GM19239 (cell line): ENCODE measurements around the gene ARHGAP40.
A peak's percentile ranks its signal among the peaks of the same experiment; 100 is the strongest.

Experiments used
- DNase-seq: peaks from one replicate; pipeline ENCODE4 v3.0.0; 2011; ENCODE audit warnings: low spot score; ENCODE audit not compliant: insufficient read length
- FAIRE-seq: peaks from 2 replicates; lab custom pipeline; 2011; peaks lifted over from hg19 to GRCh38; lab: Jason Lieb, UNC

The ARHGAP40 gene

DNA sequence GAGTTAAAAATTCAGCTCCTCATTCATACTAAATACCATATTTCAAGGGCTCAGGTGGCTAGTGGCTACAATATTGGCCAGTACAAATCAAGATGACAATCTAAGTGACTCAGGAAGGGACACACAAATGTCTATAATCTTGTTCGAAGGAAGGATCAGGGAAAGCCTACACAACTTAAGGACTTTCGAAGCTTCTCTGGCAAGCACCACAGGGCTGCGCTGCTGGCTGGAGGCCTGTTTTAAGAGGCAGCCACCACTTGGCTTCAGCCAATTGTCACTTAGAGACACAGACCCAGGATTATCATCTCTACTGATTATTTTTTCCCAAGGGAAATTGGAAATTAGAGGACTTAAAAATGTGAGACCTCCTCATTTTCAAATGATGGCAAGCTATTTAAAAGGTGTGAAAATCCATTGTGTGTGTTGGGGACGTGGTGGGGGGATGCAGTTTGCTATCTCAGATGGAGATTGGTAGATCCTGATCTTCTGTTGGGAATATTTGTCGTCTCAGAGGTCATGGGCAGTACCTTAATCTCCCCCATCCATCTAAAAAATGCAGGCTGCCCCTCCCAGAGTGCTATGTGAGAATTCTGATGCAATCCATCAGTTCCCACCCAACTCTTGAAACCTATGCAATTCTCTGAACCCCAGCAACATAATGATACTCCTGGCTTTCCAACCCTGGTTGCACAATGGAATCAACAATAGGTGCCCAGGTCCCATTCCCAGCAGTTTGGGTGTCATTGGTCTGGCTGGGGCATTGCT lies 11.3 kb downstream of the ARHGAP40 start:
- no peak for FAIRE-seq
- DNase-seq, result no peak

DNA sequence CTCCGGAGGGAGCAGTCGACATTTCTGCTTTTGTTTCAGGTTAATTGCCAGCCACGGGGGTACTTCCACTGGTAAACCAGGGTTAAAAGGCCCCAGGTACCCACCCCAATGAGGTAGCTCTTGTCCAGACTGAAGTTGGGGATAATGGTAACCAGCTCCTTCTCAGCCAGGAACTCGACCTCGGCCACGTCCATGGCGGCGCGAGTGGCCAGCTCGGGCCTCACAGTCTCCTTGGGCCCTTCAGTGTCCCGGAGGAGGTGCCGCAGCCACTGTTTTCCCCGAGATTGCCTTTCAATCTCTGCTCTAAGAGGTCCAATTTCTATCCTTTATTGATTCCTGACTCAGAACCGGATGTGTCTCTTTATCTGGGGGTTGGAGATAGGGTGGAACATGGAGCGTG lies 13.7 kb downstream of the ARHGAP40 start:
- DNase-seq, result no peak
- FAIRE-seq, result no peak

DNA sequence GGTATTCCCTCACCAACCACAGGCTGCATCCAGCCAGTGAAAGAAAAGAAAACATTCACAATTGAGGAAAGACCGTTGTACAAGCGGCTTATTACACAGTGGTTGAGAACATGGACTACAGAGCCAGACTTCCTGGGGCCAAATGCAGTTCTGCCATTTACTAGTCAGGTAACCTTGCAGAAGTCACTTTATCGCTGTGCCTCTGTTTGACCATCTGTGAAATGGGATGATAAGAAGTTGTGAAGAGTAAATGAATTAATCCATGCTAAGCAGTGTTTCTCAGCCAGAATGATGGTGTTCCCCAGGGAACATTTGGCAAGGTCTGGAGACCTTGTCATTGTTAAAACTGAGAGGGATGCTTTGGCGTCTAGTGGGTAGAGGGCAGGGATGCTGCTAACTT lies 14.8 kb downstream of the ARHGAP40 start:
- DNase-seq, result no peak
- no peak for FAIRE-seq

DNA sequence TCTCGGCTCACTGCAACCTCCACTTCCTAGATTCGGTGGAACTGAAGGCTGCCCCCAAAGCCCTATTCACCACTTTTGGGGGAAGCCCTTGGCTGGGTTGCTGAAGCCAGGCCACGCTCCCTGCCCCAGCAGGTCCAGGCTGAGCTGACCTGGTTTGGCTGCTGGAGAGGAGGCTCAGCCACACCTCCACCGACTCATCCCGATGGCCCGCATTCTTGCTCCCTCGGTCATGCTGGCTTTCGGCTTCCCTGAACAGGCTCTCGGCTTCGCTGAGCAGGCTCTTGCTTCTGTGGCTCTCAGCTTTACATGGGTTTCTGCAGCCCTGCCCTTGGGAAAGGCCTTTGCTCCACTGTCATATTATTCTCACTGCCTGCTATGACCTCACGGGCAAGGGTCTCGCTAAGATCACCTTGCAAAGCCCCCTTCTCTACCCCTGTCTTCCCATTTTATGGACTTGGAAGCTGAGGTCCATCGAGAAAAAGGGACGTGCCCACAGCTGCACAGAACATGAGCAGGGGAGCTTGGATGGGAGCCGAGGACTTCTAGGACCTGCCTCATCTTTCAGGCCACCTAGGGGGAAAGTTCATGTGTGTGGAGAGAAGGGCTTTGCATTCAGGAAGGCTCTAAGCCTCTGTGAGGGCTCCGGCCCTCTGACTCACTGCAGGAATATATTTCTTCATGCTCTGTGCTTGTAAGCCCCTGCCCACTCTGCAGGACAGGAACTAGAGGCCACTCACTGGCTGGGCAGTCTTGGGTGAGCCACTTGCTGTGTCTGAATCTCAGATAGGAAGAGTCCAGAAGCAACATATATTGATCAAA lies 15.6 kb downstream of the ARHGAP40 start:
- FAIRE-seq (no peak), DNase-seq (no peak)

DNA sequence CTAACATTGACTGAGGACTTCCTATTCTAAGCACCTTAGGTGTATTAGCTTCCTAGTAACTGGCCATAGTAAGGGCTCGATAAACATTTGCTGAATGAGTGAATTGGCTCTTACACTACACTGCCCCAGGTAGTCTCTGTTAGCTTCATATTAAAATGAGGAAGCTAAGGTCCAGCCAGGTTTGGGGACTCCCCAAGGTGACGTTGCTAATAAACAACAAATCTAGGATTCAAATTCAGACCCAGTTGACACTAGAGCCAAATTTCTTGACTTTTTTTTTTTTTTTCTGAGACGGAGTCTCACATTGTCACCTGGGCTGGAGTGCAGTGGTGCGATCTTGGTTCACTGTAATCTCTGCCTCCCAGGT lies 16.2 kb downstream of the ARHGAP40 start:
- FAIRE-seq (no peak), DNase-seq (no peak)

DNA sequence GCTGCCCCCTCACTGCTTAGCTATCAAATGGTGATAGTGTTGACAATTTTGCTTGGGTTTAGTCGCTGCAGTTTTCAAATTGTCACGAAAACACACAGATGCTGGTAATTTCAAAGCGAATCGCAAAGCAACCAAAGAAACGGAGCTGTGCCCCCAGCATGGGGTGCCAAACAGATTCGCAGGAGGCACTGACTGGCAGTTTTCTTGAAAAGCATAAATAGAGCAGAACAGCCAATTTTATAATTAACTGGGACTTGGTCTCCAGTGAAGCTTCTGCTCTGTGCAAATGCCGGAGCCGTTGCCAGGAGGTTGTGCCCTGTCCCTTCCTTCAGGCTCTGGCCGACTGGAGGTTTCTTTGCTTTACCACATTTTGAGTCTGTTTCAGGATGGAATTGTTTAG lies 18.8 kb downstream of the ARHGAP40 start:
- FAIRE-seq (no peak), DNase-seq (no peak)

DNA sequence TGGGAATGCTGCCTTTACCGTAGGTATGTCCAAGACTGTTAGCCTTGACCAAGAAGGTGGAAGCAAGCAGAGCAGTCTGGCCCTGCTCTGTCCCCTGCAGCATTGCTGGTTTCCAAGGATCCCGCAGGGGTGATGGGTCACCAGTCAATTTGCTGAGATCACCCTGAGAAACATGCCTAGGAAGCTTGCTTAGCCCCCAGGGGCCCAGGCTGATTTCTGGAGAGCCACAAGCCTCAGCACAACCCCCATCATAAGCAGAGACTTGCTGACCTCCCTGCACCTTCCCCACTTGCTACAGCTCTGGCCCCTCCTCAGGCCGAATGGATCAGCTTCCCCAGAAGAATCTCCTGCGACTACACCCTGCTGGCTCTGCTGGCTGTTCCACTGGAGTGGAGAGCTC lies 21.5 kb downstream of the ARHGAP40 start:
- DNase-seq (no peak), FAIRE-seq (no peak)

DNA sequence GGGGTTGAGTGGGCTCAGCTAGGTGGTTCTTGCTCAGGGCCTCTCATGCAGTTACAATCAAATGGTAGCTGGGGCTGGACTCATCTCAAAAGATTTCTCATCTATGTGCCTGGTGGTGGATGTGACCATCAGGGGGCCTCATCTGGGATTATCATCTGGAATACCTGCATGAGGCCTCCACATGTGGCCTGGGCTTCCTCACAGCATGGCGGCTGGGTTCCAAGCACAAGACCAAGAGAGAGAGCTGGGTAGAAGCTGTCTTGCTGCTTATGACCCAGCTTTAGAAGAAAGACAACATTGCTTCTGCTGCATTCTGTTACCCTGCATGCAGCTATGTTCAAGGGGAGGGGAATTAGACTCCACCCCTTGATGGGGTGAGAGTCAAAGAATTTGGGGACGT lies 22.5 kb downstream of the ARHGAP40 start:
- no peak for DNase-seq
- no peak for FAIRE-seq

DNA sequence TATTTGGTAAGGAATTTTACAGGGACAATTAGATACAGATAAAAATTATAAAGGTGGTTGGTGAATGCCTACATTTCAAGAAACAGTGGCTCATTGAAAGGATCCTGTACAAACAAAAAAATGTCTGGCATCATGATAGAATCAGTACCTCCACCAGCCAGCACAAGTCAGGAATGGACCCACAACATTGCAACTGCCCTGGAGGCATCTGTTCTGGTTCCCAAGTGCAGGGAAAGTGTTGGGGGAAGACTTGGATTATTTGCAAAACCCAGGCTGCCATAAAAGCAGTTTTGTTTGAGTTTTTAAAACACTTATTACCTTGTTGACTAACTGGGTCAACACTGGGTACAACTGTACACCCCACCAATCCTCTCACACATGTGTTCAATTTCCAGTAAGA lies 24.3 kb downstream of the ARHGAP40 start:
- no peak for FAIRE-seq
- no peak for DNase-seq

DNA sequence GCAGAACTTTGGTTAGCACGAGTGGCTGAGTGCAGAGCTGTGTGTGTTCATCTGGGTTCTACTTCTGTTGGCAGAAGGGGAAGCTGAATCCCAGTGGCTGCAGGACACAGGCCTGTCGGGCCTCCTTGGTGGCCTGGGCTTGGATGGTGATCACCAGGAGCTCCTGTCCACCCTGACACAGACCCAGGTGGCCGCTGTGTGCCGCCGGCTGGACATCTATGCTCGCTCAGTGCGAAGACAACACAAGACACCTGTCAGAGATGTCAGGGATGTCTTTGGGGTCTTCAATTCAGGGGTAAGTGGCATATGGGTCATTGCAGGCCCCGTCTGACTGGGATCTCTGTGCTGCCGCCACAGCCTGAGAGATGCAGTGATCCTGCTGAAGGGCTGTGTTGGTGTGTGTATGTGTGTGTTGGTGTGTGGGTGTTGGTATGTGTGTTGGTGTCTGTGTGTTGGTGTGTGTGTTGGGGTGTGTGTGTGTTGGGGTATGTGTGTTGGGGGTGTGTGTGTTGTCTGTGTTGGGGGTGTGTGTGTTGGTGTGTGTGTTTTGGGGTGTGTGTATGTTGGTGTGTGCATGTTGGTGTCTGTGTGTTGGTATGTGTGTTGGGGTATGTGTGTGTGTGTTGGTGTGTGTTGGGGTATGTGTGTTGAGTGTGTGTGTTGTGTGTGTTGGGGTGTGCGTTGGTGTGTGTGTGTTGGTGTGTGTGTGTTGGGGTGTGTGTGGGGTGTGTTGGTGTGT lies 25.5 kb downstream of the ARHGAP40 start:
- DNase-seq, result no peak
- no peak for FAIRE-seq

DNA sequence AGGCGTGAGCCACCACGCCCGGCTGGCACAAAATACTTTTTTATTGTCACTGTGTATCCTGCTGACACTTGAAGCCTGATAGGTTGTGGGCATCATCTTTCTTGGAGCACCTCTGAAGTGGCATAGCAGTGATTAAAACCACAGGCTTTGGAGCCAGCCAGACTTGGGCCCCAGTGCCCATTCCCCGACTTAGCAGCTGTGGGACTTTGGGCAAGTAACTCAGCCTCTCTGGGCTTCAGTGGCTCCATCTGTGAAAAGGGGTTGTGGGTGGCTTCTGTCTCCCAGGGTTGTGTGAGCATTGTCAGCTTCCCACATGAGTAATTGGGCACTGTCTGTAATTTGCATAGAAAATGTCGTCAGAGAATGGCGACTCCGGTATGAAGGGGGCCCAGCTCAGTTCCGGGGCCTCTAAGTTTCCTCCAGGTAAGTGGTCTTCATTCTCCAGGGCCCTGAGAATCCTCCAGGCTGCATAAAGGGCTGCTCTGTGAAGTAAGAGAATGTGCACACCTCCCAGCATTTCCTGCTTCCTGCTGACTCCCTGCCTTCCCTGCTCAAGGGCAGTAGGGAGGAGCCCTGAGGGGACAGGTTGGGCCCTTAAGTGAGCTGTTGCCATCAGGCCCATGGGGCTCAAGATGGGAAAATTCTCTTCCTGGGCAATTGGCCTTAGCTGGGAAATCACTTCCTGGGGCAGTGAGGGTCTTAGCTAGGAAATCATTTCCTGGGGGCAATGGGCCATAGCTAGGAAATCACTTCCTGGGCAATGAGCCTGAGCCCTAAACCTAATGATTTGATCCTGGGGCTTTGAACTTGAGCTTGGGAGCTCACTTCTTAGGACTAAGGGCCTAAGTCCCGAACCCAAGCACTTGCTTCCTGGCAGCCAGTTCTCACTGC lies 27.2 kb downstream of the ARHGAP40 start:
- FAIRE-seq (no peak), DNase-seq (no peak)

DNA sequence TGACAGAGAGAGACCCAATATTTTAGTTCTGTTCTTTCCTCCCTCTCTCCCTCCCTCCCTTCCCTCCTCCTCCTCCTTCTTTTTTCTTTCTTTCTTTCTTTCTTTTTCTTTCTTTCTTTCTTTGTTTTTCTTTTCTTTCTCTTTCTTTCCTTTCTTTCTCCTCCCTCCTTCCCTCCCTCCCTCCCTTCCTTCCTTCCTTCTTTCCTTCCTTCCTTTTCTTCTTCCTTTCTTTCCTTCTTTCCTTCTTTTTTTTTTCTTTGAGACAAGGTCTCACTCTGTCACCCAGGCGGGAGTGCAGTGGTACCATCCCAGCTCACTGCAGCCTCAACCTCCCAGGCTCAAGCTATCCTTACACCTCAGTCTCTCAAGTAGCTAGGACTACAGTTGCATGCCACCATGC lies 28.4 kb downstream of the ARHGAP40 start:
- FAIRE-seq, result no peak
- DNase-seq, result no peak

DNA sequence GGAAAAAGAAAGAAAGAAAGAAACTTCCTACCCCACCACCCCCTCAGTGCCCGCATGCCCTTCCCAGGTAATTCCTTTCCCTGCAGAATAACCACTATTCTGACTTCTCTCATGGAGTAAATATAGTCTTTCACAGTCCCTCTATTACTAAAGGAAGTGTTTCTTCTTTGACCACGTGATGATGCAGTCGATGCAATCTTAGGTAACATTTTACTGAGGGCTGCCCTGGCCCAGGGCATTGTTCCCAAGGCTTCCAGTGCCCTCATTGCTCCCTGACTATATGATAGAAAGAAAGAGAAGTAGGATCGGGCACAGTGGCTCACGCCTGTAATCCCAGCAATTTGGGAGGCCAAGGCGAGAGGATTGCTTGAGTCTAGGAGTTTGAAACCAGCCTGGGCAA lies 29.1 kb downstream of the ARHGAP40 start:
- FAIRE-seq (no peak), DNase-seq (no peak)

DNA sequence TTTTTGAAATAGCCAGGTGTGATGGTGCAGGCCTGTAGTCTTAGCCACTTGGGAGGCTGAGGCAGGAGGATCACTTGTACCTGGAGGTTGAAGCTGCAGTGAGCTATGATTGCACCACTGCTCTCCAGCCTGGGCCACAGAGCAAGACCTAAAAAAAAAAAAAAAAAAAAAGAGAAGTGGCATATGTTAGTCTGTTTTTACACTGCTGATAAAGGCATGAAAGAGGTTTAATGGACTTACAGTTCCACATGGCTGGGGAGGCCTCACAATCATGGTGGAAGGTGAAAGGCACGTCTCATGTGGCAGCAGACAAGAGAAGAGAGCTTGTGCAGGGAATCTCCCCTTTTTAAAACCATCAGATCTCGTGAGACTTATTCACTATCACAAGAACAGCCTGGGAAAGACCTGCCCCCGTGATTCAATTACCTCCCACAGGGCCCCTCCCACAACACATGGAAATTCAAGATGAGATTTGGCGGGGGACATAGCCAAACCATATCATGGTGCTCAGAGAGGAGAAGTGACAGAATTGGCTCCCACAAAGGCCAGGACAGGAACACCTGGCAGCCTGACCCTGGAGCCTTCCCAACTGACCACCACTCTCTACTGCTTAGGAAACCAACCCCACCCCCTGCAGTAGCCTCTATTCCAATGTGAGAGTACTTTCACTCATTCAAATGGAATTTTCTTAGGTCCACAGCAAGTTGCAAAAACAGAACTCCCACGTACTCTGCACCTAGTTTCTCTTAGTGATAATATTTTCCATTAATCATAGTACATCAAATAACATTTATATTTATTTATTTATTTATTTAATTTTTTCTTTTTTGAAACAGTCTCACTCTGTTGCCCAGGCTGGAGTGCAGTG lies 29.8 kb downstream of the ARHGAP40 start:
- no peak for FAIRE-seq
- no peak for DNase-seq

DNA sequence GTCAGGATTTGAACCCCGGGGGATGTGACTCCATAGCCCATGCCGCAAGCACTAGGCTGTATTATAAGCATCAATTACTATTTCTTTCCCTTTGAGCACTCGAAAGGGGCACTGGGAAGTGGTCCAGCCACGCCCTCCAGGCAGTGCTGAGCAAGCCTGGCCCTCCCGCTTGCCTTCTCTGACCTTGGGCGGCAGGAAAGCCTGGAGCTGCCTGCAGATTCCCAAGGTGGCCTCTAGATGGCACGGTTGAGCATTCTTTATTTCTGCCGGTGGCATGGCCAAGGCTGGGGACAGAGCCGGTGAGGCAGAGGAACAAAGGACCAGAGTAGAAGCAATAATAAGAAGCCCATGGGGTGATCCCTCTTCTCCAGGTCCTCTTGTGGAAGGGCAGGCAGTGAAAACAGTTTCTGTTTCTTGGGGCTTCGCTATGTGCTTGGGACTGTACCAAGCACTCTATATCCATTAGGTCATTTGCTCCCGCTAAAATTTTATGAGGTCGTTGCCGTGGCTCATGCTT lies 32.0 kb downstream of the ARHGAP40 start:
- peak; percentile 84 for DNase-seq
- peak; percentile 95 for FAIRE-seq

DNA sequence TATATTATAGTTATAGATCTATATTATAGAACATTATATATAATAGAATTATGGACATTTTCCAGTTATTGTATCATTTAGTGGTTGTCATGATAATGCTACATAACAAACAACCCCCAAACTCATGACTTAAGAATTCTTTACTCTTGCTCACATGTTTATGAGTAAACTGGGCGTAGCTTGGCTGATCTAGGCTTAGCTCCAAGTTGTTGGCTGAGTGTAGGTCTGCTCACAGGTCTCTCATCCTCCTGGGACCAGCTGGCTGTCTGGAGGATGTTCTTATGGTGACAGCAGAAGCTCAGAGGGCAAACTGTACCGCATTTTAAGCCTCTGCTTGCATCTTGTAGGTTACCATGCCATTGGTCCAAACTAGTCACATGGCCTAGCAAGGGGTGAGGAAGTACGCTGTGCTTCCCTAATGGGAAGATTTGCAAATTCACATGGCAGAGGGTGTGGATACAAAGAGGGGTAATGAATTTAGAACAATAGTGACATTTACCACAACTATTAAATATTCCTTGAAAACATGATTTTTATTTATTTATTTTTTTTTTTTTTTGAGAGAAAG lies 34.2 kb downstream of the ARHGAP40 start:
- DNase-seq (no peak), FAIRE-seq (no peak)

DNA sequence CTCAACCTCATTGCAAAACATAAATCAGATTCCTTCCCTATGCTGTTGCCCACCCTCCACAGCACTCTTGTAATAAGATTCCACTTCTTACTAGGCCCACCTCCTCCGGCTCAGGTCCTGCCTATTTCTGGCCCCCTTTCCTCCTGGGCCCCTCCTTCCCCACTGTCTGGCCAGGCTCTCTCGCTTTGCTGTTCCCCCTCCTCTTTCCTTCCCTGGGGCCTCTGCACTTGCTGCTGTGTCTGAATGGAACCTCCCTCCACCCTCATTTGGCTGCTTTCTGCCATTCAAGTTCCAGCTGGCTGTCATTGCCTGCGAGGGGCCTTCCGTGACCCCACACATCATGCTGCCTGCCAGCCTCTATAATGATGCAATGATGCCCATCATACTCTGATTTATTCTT lies 38.9 kb downstream of the ARHGAP40 start:
- FAIRE-seq (no peak), DNase-seq (no peak)

DNA sequence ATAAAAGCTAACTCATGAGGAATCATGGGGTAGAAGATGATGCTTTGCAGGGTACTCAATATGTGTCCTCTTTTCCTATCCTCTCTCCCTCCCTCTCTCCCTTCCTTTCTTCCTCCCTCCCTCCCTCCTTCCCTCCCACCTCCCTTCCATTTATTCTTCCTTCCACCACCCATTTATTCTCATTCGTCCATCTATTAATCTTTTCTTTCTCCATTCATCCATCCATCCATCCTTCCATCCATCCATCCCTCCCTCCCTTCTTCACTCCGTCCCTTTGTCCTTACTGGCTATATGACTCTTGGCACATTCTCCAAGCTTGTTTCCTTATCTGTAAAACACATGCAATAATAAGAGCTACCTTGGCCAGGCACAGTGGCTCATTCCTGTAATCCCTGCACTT lies 40.9 kb downstream of the ARHGAP40 start:
- FAIRE-seq, result no peak
- DNase-seq, result no peak
